ENCODE measurements around the gene FCRL5.
A peak's percentile ranks its signal among the peaks of the same experiment; 100 is the strongest.

The FCRL5 gene

GRCh38 chr1:157512036-157512969 is 40.0 kb downstream of the FCRL5 start:
- no peak overlapping the region for H3K27ac ChIP-seq (replicated peaks)
- H3K4me3 ChIP-seq (replicated peaks; ENCODE audit: insufficient read depth, low read length) = no peak overlapping the region
- DNase-seq (ENCODE audit: low read depth in 1 of 2, low spot score in 1 of 2) = peak in 1 of 2 experiments; percentile 29

GRCh38 chr1:157509546-157510232 is 42.6 kb downstream of the FCRL5 start:
- H3K4me3 ChIP-seq (replicated peaks; ENCODE audit: insufficient read depth, low read length) = no peak overlapping the region
- no peak overlapping the region for H3K27ac ChIP-seq (replicated peaks)
- no peaks in the 10 kb centered on the region for H3K27me3 ChIP-seq (ENCODE audit: insufficient read depth, poor library complexity, severe bottlenecking)
- no peak for TF ChIP-seq CTCF (IDR thresholded peaks at IDR 0.05; ENCODE audit: insufficient read depth, low read length)
- TF ChIP-seq REST (IDR thresholded peaks at IDR 0.05; ENCODE audit: insufficient replicate concordance, low read depth) = no peak
- no peak for TF ChIP-seq SPI1 (IDR thresholded peaks at IDR 0.05; ENCODE audit: borderline replicate concordance, low read depth)
- no peak for TF ChIP-seq POLR2AphosphoS5 (IDR thresholded peaks at IDR 0.05; ENCODE audit: low read depth)
- TF ChIP-seq GABPA (IDR thresholded peaks at IDR 0.05; ENCODE audit: low read depth) = no peak
- DNase-seq (ENCODE audit: low read depth in 1 of 2, low spot score in 1 of 2) = no peak

More at GRCh38 chr1:157512036-157512969, 40.0 kb downstream of the FCRL5 start:
- TF ChIP-seq SPI1 (IDR thresholded peaks at IDR 0.05; ENCODE audit: borderline replicate concordance, low read depth) (peak; percentile 97), POLR2AphosphoS5 (IDR thresholded peaks at IDR 0.05; ENCODE audit: low read depth) (no peak), GABPA (IDR thresholded peaks at IDR 0.05; ENCODE audit: low read depth) (no peak), REST (IDR thresholded peaks at IDR 0.05; ENCODE audit: insufficient replicate concordance, low read depth) (no peak), CTCF (IDR thresholded peaks at IDR 0.05; ENCODE audit: insufficient read depth, low read length) (no peak)
- no peaks in the 10 kb centered on the region for H3K27me3 ChIP-seq (ENCODE audit: insufficient read depth, poor library complexity, severe bottlenecking)

GRCh38 chr1:157505481-157506272 is 46.6 kb downstream of the FCRL5 start:
- Histone ChIP-seq H3K27me3 (ENCODE audit: insufficient read depth, poor library complexity, severe bottlenecking) (no peaks in the 10 kb centered on the region), H3K4me3 (replicated peaks; ENCODE audit: insufficient read depth, low read length) (no peak overlapping the region), H3K27ac (replicated peaks) (no peak overlapping the region)
- TF ChIP-seq REST (IDR thresholded peaks at IDR 0.05; ENCODE audit: insufficient replicate concordance, low read depth) (no peak), SPI1 (IDR thresholded peaks at IDR 0.05; ENCODE audit: borderline replicate concordance, low read depth) (no peak), GABPA (IDR thresholded peaks at IDR 0.05; ENCODE audit: low read depth) (no peak), POLR2AphosphoS5 (IDR thresholded peaks at IDR 0.05; ENCODE audit: low read depth) (no peak), CTCF (IDR thresholded peaks at IDR 0.05; ENCODE audit: insufficient read depth, low read length) (peak; percentile 74)
- DNase-seq (ENCODE audit: low read depth in 1 of 2, low spot score in 1 of 2) = peak; percentile 39 to 50

Measured in HL-60 (cell line).